SIG-M5 treated with dmso at 0.1 percent for 504 hours (cell line): Measurements from ENCODE around the gene ADAMTS15.

Source experiments
- DNase-seq: peaks from one replicate; lab custom pipeline; 2025; ENCODE audit not compliant: unreplicated experiment; lab: John Stamatoyannopoulos, UW

Gene ADAMTS15, protein sequence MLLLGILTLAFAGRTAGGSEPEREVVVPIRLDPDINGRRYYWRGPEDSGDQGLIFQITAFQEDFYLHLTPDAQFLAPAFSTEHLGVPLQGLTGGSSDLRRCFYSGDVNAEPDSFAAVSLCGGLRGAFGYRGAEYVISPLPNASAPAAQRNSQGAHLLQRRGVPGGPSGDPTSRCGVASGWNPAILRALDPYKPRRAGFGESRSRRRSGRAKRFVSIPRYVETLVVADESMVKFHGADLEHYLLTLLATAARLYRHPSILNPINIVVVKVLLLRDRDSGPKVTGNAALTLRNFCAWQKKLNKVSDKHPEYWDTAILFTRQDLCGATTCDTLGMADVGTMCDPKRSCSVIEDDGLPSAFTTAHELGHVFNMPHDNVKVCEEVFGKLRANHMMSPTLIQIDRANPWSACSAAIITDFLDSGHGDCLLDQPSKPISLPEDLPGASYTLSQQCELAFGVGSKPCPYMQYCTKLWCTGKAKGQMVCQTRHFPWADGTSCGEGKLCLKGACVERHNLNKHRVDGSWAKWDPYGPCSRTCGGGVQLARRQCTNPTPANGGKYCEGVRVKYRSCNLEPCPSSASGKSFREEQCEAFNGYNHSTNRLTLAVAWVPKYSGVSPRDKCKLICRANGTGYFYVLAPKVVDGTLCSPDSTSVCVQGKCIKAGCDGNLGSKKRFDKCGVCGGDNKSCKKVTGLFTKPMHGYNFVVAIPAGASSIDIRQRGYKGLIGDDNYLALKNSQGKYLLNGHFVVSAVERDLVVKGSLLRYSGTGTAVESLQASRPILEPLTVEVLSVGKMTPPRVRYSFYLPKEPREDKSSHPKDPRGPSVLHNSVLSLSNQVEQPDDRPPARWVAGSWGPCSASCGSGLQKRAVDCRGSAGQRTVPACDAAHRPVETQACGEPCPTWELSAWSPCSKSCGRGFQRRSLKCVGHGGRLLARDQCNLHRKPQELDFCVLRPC

DNA sequence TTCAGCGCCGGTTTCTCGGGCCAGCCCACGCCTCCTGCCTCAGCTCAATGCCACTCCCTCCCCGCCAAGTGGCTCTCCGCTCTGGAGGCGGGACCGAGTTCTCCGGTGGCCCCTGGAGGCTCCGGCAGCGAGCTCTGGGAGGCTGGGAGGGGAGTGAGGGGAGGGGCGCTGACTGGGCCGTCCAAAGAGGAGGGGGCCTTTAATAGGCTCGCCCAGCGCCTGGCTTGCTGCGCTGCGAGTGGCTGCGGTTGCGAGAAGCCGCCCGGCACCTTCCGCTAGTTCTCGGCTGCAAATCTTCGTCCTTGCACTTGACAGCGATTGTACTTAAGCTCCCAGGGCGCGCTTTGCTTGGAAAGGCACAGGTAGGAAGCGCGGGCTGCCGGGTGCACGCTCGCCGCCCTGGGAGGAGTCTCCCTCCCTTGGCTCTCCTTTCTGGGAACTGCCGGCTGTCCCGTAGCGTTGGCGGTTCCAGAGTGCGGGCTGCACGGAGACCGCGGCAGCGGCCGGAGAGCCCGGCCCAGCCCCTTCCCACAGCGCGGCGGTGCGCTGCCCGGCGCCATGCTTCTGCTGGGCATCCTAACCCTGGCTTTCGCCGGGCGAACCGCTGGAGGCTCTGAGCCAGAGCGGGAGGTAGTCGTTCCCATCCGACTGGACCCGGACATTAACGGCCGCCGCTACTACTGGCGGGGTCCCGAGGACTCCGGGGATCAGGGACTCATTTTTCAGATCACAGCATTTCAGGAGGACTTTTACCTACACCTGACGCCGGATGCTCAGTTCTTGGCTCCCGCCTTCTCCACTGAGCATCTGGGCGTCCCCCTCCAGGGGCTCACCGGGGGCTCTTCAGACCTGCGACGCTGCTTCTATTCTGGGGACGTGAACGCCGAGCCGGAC is at the start of gene ADAMTS15:
Gene ADAMTS15 (plus strand): TSS at position 230 of the 894 bp plus-strand sequence. CDS start 329 bp downstream, at position 559.
- DNase-seq: peak; percentile 59

DNA sequence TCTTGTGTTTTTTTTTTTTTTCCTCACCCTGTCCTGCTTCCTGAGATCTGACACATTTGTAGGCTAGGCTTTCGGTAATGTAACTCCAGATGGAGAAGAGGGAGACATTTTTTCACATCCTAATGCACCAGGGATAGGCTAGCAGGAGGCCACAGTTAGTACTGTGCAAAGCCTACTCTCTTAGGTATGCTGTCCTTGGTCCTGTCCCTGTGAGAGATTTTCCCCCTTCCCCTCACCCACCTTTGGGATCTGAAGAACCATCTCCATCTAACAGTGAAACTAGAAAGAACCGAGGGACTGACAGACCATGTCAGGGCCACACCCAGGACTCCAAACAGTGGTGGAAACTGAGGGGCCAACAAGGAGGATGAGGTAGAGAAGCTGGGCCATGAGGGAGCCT is 49.2 kb upstream of the ADAMTS15 start:
- DNase-seq: no peak

DNA sequence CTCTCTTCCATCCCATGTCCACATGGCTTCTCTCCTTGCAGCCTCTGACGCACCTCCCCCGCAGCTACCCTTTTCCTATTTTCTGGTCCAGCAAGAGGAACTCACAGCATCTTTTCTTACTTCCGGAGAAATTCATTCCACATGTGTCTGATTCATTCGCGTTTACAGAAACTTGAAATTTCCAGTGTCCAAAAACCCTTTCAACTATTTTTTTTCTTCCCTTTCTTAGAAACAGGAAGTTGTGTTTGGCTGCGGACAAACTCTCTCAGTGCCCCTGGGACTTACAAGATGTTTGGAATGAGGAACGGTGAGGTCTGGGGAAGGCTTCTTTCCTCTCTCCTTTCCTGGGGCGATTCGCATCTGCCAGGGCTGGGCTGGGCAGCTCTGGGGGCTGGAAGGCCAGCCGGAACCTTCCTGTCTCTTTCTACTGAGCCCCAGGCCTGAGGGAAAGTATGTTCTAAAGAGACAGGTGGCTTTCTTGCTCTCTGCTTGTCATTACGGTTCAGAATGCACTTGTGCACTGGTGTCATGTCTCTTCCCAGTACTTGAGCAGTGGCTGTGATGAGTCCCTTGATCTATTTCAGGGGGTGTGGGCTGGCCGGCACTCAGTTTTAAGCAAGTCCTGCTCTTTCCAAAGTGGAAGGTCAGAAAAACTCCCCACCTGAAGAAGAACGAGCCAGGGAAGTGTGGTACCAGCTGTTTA is 47.5 kb upstream of the ADAMTS15 start:
- peak; percentile 50 for DNase-seq

DNA sequence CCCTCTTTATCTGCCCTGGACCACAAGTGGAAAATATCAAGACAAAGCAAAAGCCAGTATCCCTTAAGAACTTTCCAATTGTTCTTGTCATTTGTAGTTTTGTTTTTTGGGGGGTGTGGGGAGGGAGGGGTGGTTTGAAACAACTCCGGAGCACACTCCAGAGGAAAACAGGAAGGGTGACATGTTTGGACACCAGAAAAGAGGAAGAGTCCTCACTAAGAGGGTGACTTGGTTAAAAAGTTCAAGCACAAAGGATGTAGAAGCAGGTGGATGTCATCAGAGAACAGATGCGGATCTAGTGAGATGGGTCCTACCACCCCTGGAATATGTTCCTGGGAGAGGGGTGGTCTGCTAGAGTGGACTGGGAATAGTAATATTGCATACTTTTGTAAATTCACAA is 45.9 kb upstream of the ADAMTS15 start:
- peak; percentile 35 for DNase-seq

DNA sequence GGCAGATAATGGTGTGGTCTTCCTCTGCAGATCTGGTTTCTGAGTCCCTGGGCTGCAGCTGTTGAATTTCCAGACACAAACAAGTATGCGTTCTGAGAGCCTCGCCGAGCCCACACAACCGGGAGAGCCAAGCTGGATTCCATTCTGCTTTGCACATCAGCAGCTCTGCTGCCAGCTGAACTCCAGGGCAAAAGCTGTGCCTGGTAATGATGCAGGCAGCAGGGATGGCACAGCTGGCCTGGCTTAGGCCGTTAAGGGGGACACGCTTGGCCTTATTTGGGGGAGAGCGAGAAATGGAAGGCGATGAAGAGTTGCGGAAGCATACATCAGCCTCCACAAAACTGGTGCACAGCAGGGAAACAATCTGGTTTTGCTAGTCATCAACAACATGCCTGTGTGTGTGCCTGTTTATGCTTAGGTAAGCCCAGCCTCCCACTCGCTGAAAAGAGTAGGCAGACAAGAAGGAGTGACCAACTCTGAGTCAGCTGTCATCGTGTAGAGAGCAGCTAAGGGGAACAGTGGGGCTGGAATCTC is 45.1 kb upstream of the ADAMTS15 start:
- DNase-seq: no peak

DNA sequence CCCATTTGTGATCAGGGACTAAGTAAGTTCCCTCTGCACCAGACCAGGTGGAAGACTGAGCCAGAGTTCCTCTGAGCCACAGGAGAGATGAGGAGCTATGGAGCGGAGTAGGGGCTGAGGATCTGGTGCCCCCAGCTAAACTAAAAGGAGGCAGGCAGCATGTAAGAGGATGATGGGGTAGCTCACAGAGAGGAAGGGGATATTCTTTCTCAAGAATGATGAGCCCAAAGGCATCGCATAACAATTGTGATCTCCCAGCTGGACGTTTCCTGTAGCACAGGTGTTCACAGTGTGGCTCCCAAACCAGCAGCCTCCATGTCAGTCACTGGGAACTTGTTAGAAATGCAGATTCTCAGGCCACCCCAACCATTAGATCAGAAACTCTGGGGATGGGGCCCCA is 44.5 kb upstream of the ADAMTS15 start:
- no peak for DNase-seq

DNA sequence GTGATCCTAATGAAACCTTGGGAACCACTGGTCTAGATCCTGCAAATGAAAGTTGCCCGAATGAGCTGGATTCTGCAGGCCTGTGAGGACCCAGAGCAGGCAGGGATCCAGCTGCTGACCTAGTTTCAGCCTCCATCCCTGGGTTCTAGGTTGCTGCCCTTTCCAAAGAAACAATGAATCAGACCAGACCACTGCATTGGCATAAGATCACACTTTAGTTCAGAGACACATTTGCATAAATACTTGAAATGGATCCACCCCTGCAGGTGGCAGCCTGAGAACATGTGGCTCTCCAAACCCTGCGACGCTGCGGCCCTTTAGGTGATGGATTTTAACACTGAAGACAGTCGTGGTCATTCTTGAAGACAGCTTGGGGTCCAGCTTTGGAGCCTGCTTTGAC is 43.7 kb upstream of the ADAMTS15 start:
- DNase-seq: no peak

DNA sequence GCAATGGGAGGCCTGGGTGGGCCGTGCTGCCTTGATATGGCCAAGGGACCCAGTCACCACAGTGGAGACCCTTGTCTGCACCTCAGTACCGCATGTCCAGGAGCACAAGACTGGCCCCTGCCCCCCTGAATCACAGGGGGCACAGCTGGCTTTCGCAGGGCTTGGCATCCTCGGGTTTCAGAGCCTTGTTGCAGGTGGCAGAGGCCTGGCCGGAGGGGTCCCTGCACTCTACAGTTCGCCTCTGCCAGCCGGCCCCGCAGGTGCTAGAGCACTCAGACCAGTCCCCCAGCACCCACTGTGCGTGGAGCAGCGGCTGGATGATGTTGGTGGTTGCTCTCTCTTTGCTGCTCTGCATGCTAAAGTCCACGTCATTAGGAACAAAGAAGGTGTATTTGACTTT is 43.0 kb upstream of the ADAMTS15 start:
- no peak for DNase-seq

DNA sequence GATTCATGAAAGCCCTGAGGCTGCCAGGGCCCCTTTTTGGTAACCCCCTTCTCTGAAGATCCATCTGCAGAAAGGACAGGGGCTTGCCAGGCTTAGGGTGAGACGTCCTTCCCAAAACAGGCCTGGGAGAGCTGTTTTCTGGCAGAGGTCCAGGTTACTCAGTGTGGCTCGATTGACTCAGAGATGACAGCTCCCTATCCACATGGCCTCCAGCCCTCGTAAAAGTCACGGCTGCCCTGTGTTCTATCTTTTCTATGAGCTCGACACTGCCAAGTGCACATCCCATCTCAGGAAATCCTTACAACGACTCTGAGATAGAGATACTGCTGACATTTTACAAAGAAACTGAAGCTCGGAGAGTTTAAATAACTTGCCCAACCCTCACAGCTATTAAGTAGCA is 40.5 kb upstream of the ADAMTS15 start:
- no peak for DNase-seq

DNA sequence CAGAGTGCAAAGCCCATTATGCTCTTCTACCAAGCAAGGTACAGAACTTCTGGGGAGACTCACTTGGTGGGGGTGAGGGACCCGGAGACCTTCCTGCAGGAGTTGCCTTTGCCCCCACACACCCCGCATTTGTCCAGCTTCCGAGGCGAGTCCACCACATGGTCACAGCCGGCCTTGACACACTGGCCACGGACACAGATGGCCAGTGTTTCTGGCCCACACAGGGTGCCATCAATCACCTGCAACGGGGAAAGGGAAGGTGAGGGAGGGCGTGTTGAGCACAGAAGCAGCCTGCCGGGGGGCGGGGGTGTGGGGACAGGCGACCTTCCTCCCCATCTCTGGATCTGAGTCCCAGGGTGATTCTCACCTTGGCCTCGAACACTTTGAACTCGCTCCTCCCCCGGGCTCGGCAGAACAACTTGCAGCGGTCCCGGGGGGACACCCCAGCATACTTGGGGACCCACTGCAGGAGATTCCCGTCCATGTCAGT is 40.0 kb upstream of the ADAMTS15 start:
- DNase-seq: no peak

DNA sequence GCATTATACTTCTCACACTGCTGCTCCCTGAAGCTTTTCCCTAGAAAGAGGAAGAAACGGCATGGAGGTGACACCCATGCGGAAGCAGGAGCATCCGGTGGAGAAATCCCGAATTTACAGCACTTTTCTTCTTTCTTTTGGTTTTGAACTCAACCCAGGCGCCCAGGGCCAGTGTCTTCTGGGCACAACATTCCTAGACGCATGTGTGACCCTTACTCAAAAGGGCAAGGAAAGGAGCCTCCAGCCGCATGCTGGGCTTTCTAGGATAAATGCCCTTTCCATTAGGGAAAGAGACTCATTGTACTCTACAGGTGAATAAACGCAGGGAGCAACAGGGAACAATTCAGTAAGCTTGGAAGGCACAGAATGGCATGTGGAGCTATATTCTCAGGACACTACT is 39.5 kb upstream of the ADAMTS15 start:
- no peak for DNase-seq

DNA sequence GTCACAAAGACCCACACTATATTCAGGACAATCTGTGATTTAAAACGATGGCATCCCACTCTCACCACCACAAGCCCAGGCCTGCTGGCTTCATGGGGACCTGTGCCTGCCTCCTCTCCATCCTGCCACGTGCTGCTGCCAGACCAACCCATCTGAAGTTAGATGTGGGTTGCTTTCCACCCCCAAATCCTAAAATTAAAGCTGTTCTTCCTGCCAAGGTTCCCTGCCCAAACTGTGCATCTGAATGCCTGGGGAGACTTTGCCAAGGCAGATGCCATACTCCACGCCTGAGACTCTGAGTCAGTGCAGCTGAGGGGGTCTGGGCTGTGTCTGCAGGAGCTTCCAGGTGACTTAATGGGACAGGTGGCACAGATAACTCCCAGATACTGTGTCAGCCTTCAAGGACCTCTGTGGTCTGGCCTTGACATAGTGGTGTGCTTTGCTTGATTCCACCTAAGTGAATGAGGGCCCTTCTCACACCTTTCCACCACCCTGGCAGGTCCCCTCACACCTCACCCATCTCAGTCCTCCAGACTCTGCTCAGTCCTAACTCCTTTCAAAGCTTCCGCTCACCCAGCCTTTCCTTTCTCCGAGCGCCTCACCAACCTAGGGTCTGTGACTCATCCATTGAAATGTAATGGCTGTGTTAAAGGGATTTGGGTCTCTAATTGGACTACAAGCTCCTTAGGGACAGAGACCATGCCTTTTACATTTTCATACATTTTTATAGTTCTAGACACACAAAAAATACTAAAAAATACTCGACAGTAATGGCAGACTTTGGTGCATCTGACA is 38.7 kb upstream of the ADAMTS15 start:
- DNase-seq: no peak

DNA sequence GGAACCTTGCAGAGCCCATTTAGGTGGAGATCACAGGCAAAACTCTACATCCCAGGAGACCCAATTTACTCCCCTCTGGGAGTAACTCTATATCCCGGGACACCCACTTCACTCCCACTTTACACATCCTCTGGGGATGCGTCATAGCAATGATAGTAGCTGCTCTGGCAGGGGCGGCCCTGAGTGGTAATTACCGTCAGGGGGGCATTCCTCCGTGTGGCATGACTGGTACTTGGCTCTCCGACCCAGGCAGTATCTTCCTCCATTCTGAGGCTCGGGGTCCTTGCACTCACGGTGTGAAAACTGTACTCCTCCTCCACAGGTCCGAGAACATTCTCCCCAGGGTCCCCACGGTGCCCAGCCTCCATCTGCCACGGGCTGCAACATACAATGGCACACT is 37.2 kb upstream of the ADAMTS15 start:
- no peak for DNase-seq

DNA sequence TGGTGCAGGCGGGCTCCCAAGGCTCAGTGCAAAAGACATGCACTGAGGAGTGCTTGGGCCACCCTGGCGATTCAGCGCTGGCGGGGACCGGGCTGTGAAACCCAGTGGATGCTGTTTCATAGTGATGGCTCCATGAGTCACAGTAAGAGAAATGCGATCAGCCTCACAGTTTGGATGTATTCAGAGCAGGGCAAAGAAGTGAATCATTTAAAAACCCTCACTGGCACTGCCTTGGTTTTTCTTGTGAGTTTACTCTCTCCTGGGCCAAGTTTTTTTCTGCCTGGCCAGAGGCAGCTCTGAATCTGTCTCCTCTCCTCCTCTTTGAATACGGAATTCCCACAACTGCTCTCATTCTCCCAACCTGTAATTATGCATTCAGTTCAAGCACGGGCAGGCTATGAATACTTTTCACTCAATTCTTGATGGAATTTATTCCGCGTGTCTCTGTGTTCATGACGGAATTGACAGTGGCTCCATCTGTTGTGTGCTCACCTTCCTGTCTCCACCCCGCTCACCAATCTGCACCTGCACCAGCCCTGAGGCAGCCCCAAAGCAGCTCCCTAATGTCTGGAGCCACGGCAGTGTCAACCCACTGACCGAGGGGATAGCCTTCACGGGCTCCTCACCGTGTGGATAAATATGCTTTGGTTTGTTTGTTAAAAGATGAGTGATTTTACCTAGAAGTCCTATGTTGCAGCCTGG is 34.9 kb upstream of the ADAMTS15 start:
- no peak for DNase-seq

DNA sequence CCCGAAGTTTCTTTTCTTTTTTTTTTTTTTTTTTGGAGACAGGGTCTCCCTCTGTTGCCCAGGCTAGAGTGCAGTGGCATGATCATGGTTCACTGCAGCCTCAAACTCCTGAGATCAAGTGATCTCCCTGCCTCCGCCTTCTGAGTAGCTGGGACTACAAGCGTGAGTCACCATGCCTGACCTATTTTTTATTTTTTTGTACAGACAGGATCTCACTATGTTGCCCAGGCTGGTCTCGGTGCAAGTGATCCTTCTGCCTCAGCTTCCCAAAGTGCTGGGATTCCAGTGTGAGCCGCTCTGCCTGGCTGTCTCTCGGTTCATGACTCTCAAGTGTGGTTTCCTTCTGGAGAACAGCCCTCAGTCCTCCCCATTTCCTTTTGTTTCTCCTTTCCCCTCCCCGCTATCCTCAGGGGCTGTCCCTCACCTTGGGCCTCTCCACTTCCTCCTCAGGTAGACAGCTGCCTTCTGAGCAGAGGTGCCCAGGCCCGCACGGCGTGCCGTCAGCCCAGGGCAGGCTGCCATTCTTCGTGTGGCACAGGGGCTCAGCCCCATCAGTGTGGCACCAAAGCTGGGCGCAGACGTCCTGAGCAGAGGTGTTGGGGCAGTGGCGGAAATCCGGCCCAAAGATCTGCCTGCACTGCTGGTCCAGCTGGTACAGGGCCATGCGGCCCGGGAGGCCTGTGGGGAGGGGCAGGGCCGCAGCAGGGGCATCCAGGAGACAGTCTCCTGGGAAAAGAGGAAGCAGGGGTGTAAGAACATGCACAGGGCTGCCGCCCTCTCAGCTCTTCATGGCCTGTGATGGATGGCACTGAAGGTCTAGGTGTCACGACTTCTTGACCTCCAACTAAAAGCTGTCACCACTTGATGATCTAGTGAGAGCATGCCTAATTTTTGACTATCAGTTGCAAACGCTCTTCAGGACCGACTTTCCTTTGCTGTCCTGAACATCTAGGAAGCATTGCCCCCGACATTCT is 34.1 kb upstream of the ADAMTS15 start:
- no peak for DNase-seq

DNA sequence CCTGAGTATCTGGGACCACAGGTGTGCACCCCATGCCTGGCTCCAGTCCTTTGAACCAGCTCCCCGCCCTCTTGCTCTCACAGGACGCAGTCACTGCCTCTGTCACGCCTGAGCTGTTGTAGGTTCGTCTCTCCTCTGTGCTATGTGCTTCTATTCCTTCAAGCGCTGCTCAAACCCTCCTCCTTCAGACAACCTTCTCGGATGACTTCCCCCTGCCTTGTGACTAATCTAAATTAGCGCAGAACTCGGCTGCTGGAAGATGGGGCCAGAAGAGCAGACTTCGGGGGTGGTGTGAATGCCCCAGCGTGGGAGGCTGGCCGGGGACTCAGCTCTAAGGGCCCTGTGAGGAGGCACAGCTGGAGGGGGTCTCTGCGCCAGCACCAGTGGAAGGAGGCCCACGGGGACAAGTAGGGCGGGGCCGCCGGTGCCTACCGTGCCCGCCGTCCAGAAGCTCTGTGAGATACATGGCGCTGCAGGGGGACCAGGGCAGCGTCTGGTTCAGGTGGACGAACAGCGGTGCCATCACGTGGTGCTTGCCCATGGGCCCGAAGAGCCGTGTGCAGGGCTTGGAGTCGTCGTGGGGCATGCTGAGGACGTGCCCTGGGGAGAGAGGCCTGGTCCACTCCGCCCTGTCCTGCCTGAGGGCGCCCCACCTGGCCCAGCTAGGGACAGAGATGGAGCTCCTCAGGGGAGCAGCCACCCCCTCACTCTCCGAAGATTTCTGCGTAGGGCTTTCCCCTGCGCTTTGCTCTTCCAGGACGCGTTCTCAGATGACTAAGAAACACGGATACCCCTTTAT is 32.5 kb upstream of the ADAMTS15 start:
- no peak for DNase-seq

DNA sequence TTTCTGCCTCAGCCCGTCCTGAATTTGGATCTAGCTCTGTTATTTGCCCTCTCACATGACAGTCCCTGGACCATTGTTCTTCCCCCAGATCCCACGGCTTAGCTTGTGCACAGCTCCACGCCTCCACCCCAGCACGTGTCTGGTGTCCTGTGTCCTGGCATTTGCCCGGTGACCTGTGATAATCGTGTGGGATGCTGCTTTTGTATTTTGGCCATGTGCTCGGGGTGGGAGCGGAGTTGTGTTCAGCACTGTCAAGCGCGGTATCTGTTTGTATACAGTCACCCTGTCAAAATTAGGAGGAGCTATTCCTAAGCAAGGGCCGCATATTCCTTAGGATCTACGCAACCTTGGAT is 31.9 kb upstream of the ADAMTS15 start:
- DNase-seq: no peak
